SK-N-SH (cell line): ENCODE data around the gene IGF2.

Source experiments
- CTCF ChIP-seq: fragments of 200-600 bp; sonication (generic); IDR thresholded peaks from 2 replicates; pipeline ENCODE4 v1.6.1; 2017; ENCODE audit warnings: antibody characterized with exemption, mild to moderate bottlenecking, moderate library complexity
- GABPA ChIP-seq: IDR thresholded peaks from 2 replicates; pipeline ENCODE4 v1.4.0; 2012; ENCODE audit warnings: low read depth, mild to moderate bottlenecking
- POLR2AphosphoS5 ChIP-seq: IDR thresholded peaks from 2 replicates; pipeline ENCODE4 v1.6.1; 2012; ENCODE audit warnings: low read depth, low read length
- SIN3A ChIP-seq: IDR thresholded peaks from 2 replicates; pipeline ENCODE4 v1.6.1; 2012; ENCODE audit warnings: low read depth, mild to moderate bottlenecking, low read length, moderate library complexity, borderline replicate concordance
- YY1 ChIP-seq: IDR thresholded peaks from 2 replicates; pipeline ENCODE4 v1.4.0; 2012; ENCODE audit warnings: low read depth, mild to moderate bottlenecking

GRCh38 chr11:2127482-2128129 lies 11.6 kb downstream of the IGF2 start:
- TF ChIP-seq CTCF, result no peak
- TF ChIP-seq YY1, result no peak
- no peak for TF ChIP-seq POLR2AphosphoS5
- TF ChIP-seq GABPA, result no peak
- no peak for TF ChIP-seq SIN3A
